Skeletal muscle tissue (tissue), 4 donors: Measurements from ENCODE around the gene ADAP1. TPM values are rescaled to one million over a fixed set of nuclear protein-coding genes. Genes with fewer than 3 reads are reported as not detected.
"Not testable (repeated sequence)": the region's sequence is repeated elsewhere in the genome, so short reads cannot be mapped to it uniquely, and the experiment has no call there.

Experiments
- H3K27ac ChIP-seq: one replicate; pipeline ENCODE4 v1.7.0; 2013; ENCODE audit warnings: mild to moderate bottlenecking, low read depth, low read length, inconsistent platforms
- H3K27me3 ChIP-seq, 3 donors: one replicate each; pipeline ENCODE4 v1.7.0; 2013; ENCODE audit warnings: low read length in 3 of 3; ENCODE audit not compliant: control insufficient read depth in 3 of 3, insufficient read depth in 3 of 3
- H3K36me3 ChIP-seq, 3 donors: one replicate each; pipeline ENCODE4 v1.7.0; 2013; ENCODE audit warnings: low read length in 3 of 3; ENCODE audit not compliant: control insufficient read depth in 3 of 3, insufficient read depth in 3 of 3
- H3K4me1 ChIP-seq, 3 donors: one replicate each; pipeline ENCODE4 v1.7.0; 2013; ENCODE audit warnings: low read length in 3 of 3, mild to moderate bottlenecking in 3 of 3; ENCODE audit not compliant: control insufficient read depth in 3 of 3, insufficient read depth in 3 of 3
- H3K4me3 ChIP-seq, 3 donors: one replicate each; pipeline ENCODE4 v1.7.0; 2013; ENCODE audit warnings: low read length in 3 of 3
- H3K9ac ChIP-seq, 3 donors: one replicate each; pipeline ENCODE4 v1.7.0; 2013; ENCODE audit warnings: low read length in 3 of 3, mild to moderate bottlenecking in 3 of 3, moderate library complexity in 2 of 3, low read depth in 1 of 3
- H3K9me3 ChIP-seq, 3 donors: one replicate each; pipeline ENCODE4 v1.7.0; 2013; ENCODE audit warnings: low read length in 3 of 3; ENCODE audit not compliant: control insufficient read depth in 3 of 3
- total RNA-seq: library from RNA; depleted of rRNA; stranded (reverse); fragments of >200 nt; gene quantifications from one replicate; pipeline ENCODE4 v1.2.3, GENCODE V29; 2014
- donor health status: Osteomylitis.

ADAP1 gene
- total RNA-seq, 1 donor from 2014 or later = 1.0 TPM

DNA sequence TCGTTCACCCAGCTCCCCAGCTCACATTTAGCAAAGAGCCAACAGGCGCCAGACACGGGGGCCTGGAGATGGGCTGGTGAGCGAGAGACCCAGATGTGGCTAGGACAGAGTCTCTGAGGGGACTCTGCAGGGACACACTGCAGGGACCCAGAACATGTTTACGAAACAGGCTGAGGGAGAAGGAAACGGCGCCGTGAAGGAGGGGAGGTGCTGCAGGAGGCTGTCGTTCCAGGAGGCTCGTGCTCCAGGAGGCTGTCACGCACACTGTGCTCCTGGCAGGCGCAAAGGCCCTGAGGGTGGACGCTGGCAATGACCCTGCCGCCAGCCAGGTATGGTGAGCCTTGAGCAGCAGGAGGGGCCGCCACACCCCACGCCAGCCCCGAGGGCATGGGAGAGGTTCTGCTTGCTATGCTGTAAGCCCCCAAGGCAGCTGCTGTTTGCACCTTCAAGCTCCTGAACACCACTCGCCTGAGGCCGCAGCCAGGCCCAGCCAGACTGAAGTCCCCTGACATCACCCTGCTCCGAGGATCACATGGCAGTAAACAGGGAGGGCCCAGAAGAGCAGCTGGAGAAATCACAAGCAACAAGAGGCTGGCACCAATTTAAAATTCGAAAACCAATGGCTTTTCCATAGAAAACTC is 27.3 kb downstream of the ADAP1 start:
- Histone ChIP-seq H3K27ac (no peak overlapping the region), H3K27me3 (peaks cover 10 to 28% (median 22%) of the 10 kb centered on the region in 3 donors), H3K4me3 (no peak overlapping the region), H3K9ac (no peak overlapping the region), H3K9me3 (no peaks in the 10 kb centered on the region), H3K4me1 (peaks cover 0 to 3% (median 0%) of the 10 kb centered on the region in 3 donors), H3K36me3 (no peaks in the 10 kb centered on the region)

DNA sequence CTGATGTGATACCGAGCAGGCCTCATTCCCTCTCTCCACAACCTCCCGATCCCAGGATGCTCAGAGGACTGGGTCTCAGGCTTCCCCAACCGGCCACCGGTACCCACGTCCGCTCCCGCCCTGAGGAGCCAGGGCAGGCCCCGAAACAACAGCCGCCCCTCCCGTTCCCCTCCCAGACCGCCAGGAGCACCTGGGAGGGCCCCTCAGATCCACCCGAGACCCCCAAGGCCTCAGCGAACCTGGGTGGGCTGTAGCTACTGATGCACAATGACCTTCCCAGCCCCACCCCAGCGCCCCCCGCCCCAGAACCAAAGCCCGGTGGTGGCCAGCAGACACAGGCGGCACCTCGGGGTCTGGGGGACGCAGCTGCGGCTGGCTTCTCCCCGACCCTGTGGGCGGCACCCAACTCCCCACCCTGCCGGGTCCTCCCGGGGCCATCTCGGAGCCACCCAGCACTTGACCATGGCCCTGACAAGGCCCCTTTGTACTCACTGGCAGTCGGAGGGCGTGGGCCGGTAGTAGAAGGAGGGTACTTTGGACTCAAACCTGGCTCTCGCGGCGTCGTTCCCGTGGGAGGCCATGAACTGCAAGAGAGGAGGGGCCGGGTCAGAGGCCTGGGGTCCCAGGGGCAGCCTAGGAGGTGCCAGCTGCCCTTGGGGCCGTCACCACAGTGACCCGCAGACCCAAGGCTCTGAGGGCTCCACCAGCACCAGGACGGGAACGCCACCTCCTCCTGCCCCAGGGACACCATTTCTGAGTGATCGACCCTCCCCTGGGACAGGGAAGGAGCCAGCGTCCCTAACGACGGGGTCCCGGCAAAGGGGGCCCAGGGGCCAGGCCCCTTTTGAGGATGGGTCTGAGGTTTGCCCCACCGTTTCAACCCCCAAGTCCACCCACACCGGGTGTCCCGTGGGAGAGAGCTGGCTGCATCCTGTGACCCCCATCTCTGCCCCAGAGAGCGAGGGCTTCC is 28.1 kb downstream of the ADAP1 start:
- Histone ChIP-seq H3K4me1 (peaks cover 0 to 3% (median 0%) of the 10 kb centered on the region in 3 donors), H3K9ac (no peak overlapping the region), H3K36me3 (no peaks in the 10 kb centered on the region), H3K4me3 (no peak overlapping the region), H3K9me3 (no peaks in the 10 kb centered on the region), H3K27ac (no peak overlapping the region), H3K27me3 (peaks cover 10 to 36% (median 28%) of the 10 kb centered on the region in 3 donors)

DNA sequence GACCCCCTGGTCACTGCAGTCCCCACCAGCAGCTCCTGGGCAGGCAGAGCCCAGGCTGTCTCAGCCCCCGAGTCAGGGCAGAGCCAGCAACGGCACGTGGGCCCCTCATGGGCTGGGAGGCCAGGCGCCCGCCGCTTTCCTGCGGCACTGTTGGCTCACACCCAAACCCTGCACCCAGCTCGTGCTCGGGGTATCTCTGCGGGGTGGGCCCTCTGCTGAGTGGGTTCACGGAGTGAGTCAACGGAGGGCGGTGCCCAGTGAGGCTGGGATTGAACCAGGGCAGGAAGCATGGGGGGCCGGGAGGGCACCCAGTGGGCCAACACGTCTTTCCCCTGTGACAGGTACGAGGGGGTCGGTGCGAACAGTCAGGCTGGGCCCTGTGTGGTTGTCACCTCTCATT is 28.9 kb downstream of the ADAP1 start:
- H3K27ac ChIP-seq = no peak overlapping the region
- H3K4me3 ChIP-seq = no peak overlapping the region
- H3K36me3 ChIP-seq = no peaks in the 10 kb centered on the region
- peaks cover 0 to 3% (median 0%) of the 10 kb centered on the region in 3 donors for H3K4me1 ChIP-seq
- H3K9ac ChIP-seq = no peak overlapping the region
- peaks cover 10 to 36% (median 35%) of the 10 kb centered on the region in 3 donors for H3K27me3 ChIP-seq
- H3K9me3 ChIP-seq = no peaks in the 10 kb centered on the region

DNA sequence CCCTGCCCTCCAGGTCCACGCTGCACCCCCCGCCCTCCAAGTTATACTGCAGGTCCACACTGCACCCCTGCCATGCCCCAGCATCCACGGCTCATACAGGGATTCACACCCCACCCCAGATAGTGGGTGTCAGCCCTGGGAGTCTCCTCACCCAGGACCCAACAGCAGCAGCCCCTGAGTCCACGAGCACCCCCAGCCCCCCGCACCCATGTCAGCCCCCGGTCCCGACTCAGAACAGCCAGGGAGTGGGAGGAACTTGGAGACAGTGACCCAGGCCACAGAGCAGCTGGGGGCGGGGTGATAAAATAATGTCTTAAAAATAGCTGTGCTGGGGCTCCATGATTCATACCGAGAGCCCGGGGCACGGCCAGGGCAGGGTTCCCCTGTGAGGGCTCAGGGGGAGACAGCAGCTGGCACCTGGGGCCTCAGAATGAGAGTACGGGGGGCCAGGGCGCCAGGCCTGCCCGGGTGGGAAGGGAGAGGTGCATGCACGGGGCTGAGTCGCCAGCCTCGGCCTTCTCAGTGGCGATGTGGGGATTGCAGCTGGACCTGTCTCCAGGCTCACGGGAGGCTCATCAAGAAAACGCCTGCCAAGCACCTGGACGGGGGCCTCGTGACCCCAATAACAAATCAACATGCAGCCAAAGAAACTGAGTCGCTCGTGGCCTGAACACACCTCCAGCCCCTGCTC is 29.8 kb downstream of the ADAP1 start:
- Histone ChIP-seq H3K27me3 (peaks cover 10 to 36% (median 35%) of the 10 kb centered on the region in 3 donors), H3K4me3 (no peak overlapping the region), H3K9ac (no peak overlapping the region), H3K36me3 (no peaks in the 10 kb centered on the region), H3K9me3 (no peaks in the 10 kb centered on the region), H3K27ac (no peak overlapping the region), H3K4me1 (peaks cover 0 to 3% (median 0%) of the 10 kb centered on the region in 3 donors)

DNA sequence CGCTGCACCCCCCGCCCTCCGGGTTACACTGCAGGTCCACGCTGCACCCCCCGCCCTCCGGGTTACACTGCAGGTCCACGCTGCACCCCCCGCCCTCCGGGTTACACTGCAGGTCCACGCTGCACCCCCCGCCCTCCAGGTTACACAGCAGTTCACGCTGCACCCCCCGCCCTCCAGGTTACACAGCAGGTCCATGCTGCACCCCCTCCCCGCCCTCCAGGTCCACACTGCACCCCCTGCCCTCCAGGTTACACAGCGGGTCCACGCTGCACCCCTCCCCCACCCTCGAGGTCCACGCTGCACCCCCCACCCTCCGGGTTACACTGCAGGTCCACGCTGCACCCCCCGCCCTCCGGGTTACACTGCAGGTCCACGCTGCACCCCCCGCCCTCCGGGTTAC is 30.4 kb downstream of the ADAP1 start:
- not testable (repeated sequence) for H3K9me3 ChIP-seq, H3K36me3 ChIP-seq, H3K9ac ChIP-seq, H3K4me1 ChIP-seq, H3K4me3 ChIP-seq, H3K27ac ChIP-seq
- peaks cover 10 to 36% (median 35%) of the 10 kb centered on the region in 3 donors for H3K27me3 ChIP-seq

DNA sequence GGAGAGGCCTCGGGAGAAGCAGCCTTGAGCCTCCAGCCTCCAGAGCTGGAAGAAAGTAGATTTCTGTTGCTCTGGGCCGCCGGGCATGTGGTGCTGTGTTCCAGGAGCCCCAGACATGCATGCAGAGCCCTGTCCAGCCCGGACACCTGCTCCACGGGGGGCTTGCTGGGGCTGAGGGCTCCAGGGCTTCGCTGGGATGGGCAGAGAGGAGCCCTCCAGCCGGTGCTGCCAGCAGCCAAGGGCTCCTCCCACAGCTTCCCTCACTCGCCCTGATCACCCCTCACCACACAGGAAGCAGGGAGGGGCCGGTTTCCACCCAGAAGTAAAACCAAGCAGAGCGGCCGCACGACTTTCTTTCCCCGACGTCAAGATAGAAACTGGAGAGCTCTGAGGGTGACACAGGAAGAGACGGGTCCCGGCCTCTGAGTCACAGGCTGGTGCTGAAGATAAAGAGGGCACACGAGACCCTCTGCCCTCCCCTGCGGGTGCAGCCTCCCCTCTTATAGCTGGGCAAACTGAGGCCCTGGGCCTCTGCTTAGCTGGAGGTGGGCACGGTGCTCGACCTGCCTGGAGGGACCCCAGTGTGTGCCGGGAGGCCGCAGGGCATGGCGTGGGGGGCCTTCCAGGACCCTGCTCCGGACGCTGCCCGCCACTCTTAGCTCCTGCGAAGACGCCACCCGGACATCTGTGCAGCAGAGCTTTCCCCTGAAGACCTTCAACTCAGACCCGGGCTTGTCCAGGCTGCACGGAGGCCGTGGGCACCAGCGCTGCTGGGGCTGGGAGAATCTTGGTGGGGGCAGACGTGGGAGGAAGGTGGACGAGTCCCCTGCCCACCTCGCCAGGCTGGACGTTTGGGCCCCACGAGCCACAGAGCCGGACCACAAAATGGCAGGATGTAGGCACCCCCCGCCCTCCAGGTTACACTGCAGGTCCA is 31.1 kb downstream of the ADAP1 start:
- no peak overlapping the region for H3K27ac ChIP-seq
- H3K9me3 ChIP-seq = no peaks in the 10 kb centered on the region
- no peak overlapping the region for H3K9ac ChIP-seq
- no peaks in the 10 kb centered on the region for H3K36me3 ChIP-seq
- H3K4me1 ChIP-seq = peaks cover 0 to 3% (median 0%) of the 10 kb centered on the region in 3 donors
- peaks cover 10 to 35% (median 31%) of the 10 kb centered on the region in 3 donors for H3K27me3 ChIP-seq
- no peak overlapping the region for H3K4me3 ChIP-seq

DNA sequence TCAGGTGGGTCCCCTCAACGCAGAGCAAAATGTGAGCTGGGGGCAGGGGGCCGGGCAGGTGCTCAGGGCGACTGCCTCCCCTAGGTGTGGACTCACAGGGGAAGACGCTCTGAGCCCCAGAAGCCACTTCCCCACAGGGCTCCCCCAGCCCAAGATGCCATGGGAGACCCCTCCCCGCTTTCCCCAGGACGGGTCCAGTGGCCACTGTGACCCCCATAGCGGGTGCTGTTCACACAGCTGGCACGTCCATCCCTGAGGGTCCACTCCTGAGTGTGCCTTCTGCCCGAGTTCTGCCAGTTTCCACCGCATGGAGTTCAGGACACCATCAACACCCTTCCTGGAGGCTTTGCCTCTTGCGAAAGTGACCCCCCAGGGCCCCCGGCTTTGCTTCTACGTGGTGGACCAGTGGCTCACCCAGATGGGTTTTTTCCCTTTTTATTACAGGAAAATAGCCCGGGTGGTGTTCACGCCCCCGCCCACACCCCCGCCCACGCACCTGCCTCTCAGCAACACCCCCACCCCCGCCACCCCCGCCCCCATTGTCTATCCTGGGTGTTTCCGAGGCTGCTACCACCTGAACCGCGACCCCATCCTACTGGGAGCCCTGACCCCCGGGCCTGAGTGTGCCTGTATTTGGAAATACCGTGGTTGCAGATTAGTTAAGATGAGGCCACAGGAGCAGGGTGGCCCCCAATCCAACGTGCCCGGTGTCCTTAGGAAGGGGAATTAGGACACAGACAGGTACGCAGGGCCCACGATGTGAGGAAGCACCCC is 32.0 kb downstream of the ADAP1 start:
- Histone ChIP-seq H3K4me1 (peaks cover 0 to 3% (median 0%) of the 10 kb centered on the region in 3 donors), H3K9ac (no peak overlapping the region), H3K9me3 (no peaks in the 10 kb centered on the region), H3K4me3 (no peak overlapping the region), H3K27me3 (peaks cover 10 to 35% (median 31%) of the 10 kb centered on the region in 3 donors), H3K36me3 (no peaks in the 10 kb centered on the region), H3K27ac (no peak overlapping the region)

DNA sequence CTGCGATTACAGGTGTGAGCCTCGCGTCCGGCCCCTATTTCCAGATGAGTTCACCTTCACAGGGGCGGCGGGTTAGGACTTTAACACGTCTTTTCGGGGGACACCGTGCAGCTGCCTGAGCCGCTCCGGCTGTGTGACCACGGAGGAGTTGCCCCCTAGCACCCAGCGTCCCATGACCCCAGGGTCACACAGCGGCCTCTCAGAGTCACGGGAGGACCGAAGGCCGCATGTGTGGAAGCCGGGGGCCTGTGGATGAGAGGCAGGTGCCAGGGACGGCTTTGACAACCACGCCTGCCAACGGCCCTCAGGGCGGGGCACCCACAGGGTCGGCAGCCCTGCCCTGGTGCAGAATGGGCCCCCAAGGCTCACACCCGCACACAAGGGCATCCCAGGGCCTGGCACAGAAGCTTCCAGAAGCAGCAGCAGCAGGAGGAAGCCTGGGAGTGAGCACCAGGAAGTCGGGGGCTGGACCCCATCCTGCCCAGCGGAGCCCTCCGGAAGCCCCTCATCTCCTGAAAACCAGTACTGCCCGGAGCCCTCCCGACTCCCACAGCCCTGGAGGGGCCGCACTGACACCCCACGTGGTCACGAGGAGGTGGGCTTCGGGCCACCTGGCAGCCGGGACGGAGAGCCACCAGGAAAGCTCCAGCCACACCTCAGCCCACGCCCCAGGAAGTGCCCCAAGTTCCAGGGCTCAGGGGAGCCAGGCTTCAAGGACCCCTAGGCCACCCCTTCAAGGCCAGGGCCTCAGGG is 32.7 kb downstream of the ADAP1 start:
- Histone ChIP-seq H3K27ac (no peak overlapping the region), H3K36me3 (no peaks in the 10 kb centered on the region), H3K9ac (no peak overlapping the region), H3K9me3 (no peaks in the 10 kb centered on the region), H3K27me3 (peaks cover 10 to 27% (median 27%) of the 10 kb centered on the region in 3 donors), H3K4me3 (no peak overlapping the region), H3K4me1 (peaks cover 0 to 3% (median 0%) of the 10 kb centered on the region in 3 donors)
